Right cardiac atrium (tissue), 5 donors: ENCODE measurements around the gene ZNF728. TPM values are rescaled to one million over a fixed set of nuclear protein-coding genes. Genes with fewer than 3 reads are reported as not detected.
"Not testable (repeated sequence)": the region's sequence is repeated elsewhere in the genome, so short reads cannot be mapped to it uniquely, and the experiment has no call there.

Source experiments
- ATAC-seq, 2 donors: fragments of 200-7000 bp; cut with Tn5 transposase; one replicate each; pipeline versions ENCODE4 v1.8.0 to v1.9.1; 2020; ENCODE audit warnings: moderate library complexity in 2 of 2, mild to moderate bottlenecking in 1 of 2
- DNase-seq, 3 donors: peaks; one replicate each; pipeline ENCODE4 v3.0.0-alpha.2; 2020
- H3K27ac ChIP-seq: one replicate; pipeline ENCODE4 v1.5.1; 2013; ENCODE audit warnings: mild to moderate bottlenecking, low read length, control low read depth, moderate library complexity
- H3K27me3 ChIP-seq: one replicate; pipeline ENCODE4 v1.6.1; 2013; ENCODE audit not compliant: control insufficient read depth, insufficient read depth
- H3K4me1 ChIP-seq: one replicate; pipeline ENCODE4 v1.6.1; 2013; ENCODE audit warnings: low read length; ENCODE audit not compliant: control insufficient read depth, insufficient read depth
- H3K4me3 ChIP-seq: one replicate; pipeline ENCODE4 v1.5.1; 2013; ENCODE audit warnings: low read length, control low read depth
- H3K9me3 ChIP-seq: one replicate; pipeline ENCODE4 v1.6.1; 2013; ENCODE audit warnings: low read length; ENCODE audit not compliant: control insufficient read depth
- WGBS: extraction: QIAGEN DNeasy Blood & Tissue Kit; methylation state at CpG from one replicate; pipeline ENCODE4 v1.1.7; 2013; 5-methylcytosine and 5-hydroxymethylcytosine counted together
- intact Hi-C, 4 donors: fragments of 100-400 bp; cut with DNase I; formaldehyde crosslinking; loops; one replicate each; pipeline versions ENCODE4 v1.11.0 to v1.14.0; 2022 to 2023
- long read RNA-seq, 4 donors: library from polyadenylated mRNA; unstranded; transcript quantifications; one replicate each; pipeline ENCODE4 v2.0.0, GENCODE V29; 2020 to 2021
- polyA plus RNA-seq: library from polyadenylated mRNA; stranded (reverse); fragments of 200-250 nt; gene quantifications from one replicate; pipeline ENCODE4 v1.2.3, GENCODE V29; 2013
- total RNA-seq, 4 donors: library from RNA; stranded (reverse); fragmentation: NEBNext Ultra II Directional; extraction: Animal tissue kit (Norgen Biotek cat#: 25700); gene quantifications; one replicate each; pipeline ENCODE4 v1.2.1, GENCODE V29; 2021
- donor health status: healthy with polysubstance abuse.
- donor health status: DM: no; HTN: yes; CAD: no.
- donor health status: DM: no; HTN: no; CAD: no.
- donor health status: DM: no; HTN: yes; CAD: no; lungs with severe emphysema.
- donor health status: DM: yes; HTN: yes; CAD: no.

Gene ZNF728
- total RNA-seq (1 to 10 TPM; 4.2 to 6.9 (median 4.8) TPM), polyA plus RNA-seq (1.2 TPM)
- long read RNA-seq, donor 1, partial matches to known transcripts: 0 of 6 reads
- long read RNA-seq, donor 1, other reads (novel, unspliced or antisense): 2 of 6 reads
- long read RNA-seq, donor 2, partial matches to known transcripts: 0 of 1 reads
- long read RNA-seq, donor 2, other reads (novel, unspliced or antisense): 1 of 1 reads
- long read RNA-seq, donor 3, transcript ZNF728-201 (4 exons, 2,015 nt): major isoform, 8 of 9 reads
- long read RNA-seq, donor 3, partial matches to known transcripts: 0 of 9 reads
- long read RNA-seq, donor 3, other reads (novel, unspliced or antisense): 1 of 9 reads
- long read RNA-seq, donor 4, partial matches to known transcripts: 0 of 2 reads
- long read RNA-seq, donor 4, other reads (novel, unspliced or antisense): 1 of 2 reads

- Histone ChIP-seq H3K27me3 (no peaks in the 10 kb centered on the region), H3K27ac (peak within 1 kb of the TSS; percentile 16), H3K4me3 (peak within 1 kb of the TSS; percentile 34), H3K4me1 (peaks cover 1% of the 10 kb centered on the region), H3K9me3 (no peaks in the 10 kb centered on the region)
- ATAC-seq (peak; percentile 98 to 99), DNase-seq (peak; percentile 89 to 95 (median 93))
- intact Hi-C loops: no loop called here
- WGBS: 6% methylated on average over 46 of the region's 46 CpGs
Observed at GRCh38 chr19:23002690-23003422, at the start of gene ZNF728. Gene ZNF728 (minus strand): TSS chr19:23003176. CDS start chr19:23003030, 146 bp downstream.

DNA sequence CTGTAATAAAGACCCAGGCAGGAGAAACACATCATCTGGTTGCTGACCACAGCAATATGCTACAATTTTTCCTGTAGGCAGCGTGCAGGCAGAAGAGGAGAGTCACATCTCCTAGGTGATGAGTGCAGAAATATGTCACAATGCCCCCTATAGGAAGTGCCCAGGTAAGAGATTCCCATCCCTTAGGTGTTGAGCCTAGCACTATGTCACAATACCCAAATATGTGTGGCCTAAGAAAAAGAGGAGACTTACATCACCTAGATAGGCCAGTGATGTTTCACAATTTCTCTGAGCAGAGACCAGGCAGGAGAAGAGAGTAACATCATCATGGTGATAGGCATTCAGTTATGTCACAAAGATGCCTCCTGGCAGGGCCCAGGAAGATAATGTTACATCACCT lies 49.4 kb upstream of the ZNF728 start:
- H3K27me3 ChIP-seq: no peaks in the 10 kb centered on the region
- ATAC-seq: no peak
- H3K4me3 ChIP-seq: no peak overlapping the region
- intact Hi-C loops: no loop called here
- no peak for DNase-seq
- no peaks in the 10 kb centered on the region for H3K9me3 ChIP-seq
- 27% methylated on average over 1 of the region's 1 CpG for WGBS
- no peak overlapping the region for H3K27ac ChIP-seq
- H3K4me1 ChIP-seq: no peaks in the 10 kb centered on the region

DNA sequence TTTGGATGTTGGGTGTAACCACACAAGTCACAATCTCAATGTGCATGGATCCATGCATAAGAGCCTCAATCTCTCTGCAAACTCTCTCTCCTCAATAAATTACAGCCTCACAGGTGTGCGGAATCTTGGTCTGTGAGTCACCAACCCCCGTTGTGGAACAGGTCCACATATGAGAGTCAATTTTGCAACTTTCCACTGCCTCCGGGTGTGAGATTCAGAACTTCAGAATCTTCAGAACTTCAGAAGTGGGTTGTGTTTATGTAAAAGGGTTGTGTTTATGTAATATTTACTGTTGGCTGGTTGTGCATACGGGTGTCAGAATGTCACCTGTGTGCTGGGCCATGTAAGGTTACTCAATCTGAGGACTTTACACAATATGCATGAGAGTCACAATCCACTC lies 46.3 kb upstream of the ZNF728 start:
- no peak overlapping the region for H3K4me3 ChIP-seq
- DNase-seq: no peak
- no peaks in the 10 kb centered on the region for H3K4me1 ChIP-seq
- H3K27ac ChIP-seq: no peak overlapping the region
- no peaks in the 10 kb centered on the region for H3K27me3 ChIP-seq
- 72% methylated on average over 4 of the region's 4 CpGs for WGBS
- H3K9me3 ChIP-seq: no peaks in the 10 kb centered on the region
- intact Hi-C loops: no loop called here
- ATAC-seq: no peak

DNA sequence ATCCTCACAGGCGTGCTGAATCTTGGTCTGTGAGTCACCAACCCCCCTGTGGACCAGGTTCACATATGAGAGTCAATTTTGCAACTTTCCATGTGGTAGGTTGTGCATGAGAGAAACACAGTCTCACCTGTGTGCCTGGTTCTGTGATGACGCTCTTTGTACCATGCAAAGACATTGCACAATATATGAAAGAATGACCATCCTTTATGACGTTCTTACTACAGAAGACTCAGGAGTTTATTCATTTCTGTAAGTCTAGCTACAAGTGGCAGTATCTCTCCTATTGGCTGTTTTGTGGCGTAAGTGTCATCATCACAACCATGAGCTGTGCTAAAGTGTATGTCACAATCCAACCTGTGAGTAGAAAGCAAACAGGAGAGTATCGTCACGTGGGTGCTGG lies 43.8 kb upstream of the ZNF728 start:
- Histone ChIP-seq H3K4me3 (no peak overlapping the region), H3K9me3 (no peaks in the 10 kb centered on the region), H3K27me3 (no peaks in the 10 kb centered on the region), H3K4me1 (no peaks in the 10 kb centered on the region), H3K27ac (no peak overlapping the region)
- 76% methylated on average over 6 of the region's 6 CpGs for WGBS
- ATAC-seq (no peak), DNase-seq (no peak)
- intact Hi-C loops: no loop called here

GRCh38 chr19:23033721-23034120 lies 30.7 kb upstream of the ZNF728 start:
- H3K4me3 ChIP-seq: no peak overlapping the region
- WGBS: 70% methylated on average over 2 of the region's 2 CpGs
- H3K4me1 ChIP-seq: no peaks in the 10 kb centered on the region
- H3K27me3 ChIP-seq: no peaks in the 10 kb centered on the region
- no peaks in the 10 kb centered on the region for H3K9me3 ChIP-seq
- no peak overlapping the region for H3K27ac ChIP-seq
- DNase-seq (no peak), ATAC-seq (no peak)
- intact Hi-C loops: no loop called here

GRCh38 chr19:23015660-23016059 lies 12.7 kb upstream of the ZNF728 start:
- ATAC-seq (no peak), DNase-seq (no peak)
- Histone ChIP-seq H3K4me1 (no peaks in the 10 kb centered on the region), H3K27ac (no peak overlapping the region), H3K4me3 (no peak overlapping the region), H3K27me3 (no peaks in the 10 kb centered on the region), H3K9me3 (peaks cover 3% of the 10 kb centered on the region)
- intact Hi-C loops: no loop called here

- 37% methylated on average over 1 of the region's 1 CpG for WGBS
Observed at GRCh38 chr19:22994957-22995356, 8.0 kb downstream of the ZNF728 start.

GRCh38 chr19:22976248-22976647 lies 26.7 kb downstream of the ZNF728 start:
- intact Hi-C loops: no loop called here
- no peaks in the 10 kb centered on the region for H3K27me3 ChIP-seq
- no peaks in the 10 kb centered on the region for H3K4me1 ChIP-seq
- WGBS: 88% methylated on average over 2 of the region's 2 CpGs
- ATAC-seq (no peak), DNase-seq (no peak)
- no peak overlapping the region for H3K4me3 ChIP-seq
- H3K9me3 ChIP-seq: peaks cover 6% of the 10 kb centered on the region
- H3K27ac ChIP-seq: no peak overlapping the region

More at GRCh38 chr19:22994957-22995356, 8.0 kb downstream of the ZNF728 start:
- H3K4me1 ChIP-seq, H3K4me3 ChIP-seq, H3K27ac ChIP-seq, H3K27me3 ChIP-seq, H3K9me3 ChIP-seq, ATAC-seq, intact Hi-C loops, DNase-seq: not testable (repeated sequence)

- H3K27me3 ChIP-seq, H3K9me3 ChIP-seq, H3K4me3 ChIP-seq, ATAC-seq, DNase-seq, intact Hi-C loops, H3K27ac ChIP-seq, H3K4me1 ChIP-seq: not testable (repeated sequence)
- 70% methylated on average over 1 of the region's 1 CpG for WGBS
Observed at GRCh38 chr19:22975546-22976136, 27.3 kb downstream of the ZNF728 start.

DNA sequence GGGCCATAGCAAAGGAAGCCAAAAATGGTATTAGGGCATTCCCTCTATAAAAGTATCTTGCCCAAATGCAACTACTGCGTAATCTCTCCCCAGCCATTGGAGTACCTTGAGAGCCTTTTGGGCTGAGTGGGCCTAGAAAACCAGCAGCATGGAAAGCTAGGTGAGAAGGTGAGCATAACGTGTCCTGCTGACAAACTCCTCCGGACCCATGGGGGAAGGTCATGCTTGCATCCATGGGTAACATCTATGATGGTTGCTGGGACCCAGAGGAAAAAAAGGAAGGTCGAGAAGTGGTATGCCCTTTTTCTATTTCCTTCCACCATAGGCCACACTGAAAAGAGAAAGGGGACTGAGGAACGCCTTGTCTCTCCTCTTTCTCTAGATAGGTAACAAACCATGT lies 57.4 kb downstream of the ZNF728 start:
- no peak overlapping the region for H3K4me3 ChIP-seq
- DNase-seq: no peak
- H3K4me1 ChIP-seq: no peaks in the 10 kb centered on the region
- intact Hi-C loops: no loop called here
- no peaks in the 10 kb centered on the region for H3K27me3 ChIP-seq
- ATAC-seq: no peak
- H3K27ac ChIP-seq: no peak overlapping the region
- 57% methylated on average over 5 of the region's 5 CpGs for WGBS
- H3K9me3 ChIP-seq: peaks cover 4% of the 10 kb centered on the region

GRCh38 chr19:22935151-22935550 lies 67.8 kb downstream of the ZNF728 start:
- intact Hi-C loops: no loop called here
- no peak overlapping the region for H3K4me3 ChIP-seq
- no peaks in the 10 kb centered on the region for H3K27me3 ChIP-seq
- no peaks in the 10 kb centered on the region for H3K9me3 ChIP-seq
- H3K27ac ChIP-seq: no peak overlapping the region
- ATAC-seq (no peak), DNase-seq (no peak)
- WGBS: 80% methylated on average over 2 of the region's 2 CpGs
- H3K4me1 ChIP-seq: no peaks in the 10 kb centered on the region
